Cardiac fibroblast (primary cell): ENCODE results near the gene OBSCN.

ENCODE experiments used
- DNase-seq, 2 donors: peaks; one replicate each; pipeline versions ENCODE4 v3.0.0 to v3.0.0-alpha.2; 2010; ENCODE audit warnings: low read depth in 2 of 2
- H3K4me3 ChIP-seq, 2 donors: replicated peaks in 1 of 2; 1 replicate in 1 of 2; 2 replicates in 1 of 2; pipeline ENCODE4 v1.5.1; 2011; ENCODE audit warnings: low read depth in 2 of 2, low read length in 2 of 2, mild to moderate bottlenecking in 2 of 2, moderate library complexity in 1 of 2
- TF ChIP-seq, protein P1 (sequence below): IDR thresholded peaks from one replicate; pipeline ENCODE4 v1.5.1; 2011; ENCODE audit warnings: low read depth, mild to moderate bottlenecking, low read length, inconsistent platforms

Gene OBSCN

DNA sequence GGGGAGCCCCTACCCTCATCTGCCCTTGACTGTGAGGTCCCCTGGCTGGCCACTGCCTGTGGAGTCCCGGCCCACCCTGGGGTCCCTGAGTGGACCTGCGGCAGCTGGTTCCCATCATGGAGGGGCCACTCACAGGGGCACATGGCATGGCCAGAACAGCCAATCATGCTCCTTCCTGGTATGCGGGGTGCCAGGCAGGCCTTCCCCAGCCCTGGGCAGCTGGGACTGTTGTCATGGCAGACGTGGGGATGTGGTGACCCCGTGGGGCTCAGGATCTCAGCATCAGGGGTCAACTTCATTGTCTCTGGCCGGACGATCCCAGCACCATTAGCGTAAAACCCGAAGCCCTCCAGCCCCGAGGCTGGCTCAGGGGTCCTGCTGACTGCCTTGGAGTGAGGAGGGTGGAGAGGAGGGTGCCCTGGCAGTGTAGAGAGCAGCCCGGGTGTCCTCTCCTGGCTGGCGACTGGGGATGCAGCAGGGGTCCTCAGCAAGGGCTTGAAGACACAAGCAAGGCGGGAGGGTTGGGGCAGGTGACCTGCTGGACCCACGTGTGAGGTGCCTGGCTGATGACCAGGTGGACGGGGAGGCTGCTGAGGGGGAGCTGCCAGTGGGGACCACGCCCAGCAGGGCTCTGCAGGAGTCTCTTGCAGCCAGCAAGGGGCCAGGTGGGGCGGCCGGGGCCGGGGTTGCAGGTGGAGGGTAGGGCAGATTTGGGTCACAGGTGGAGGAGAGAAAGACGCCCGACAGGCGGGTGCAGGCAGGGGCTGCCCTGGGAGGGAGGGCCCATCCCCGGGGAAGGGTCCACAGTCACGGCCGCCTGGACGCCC lies 153.7 kb downstream of the OBSCN start:
- TF ChIP-seq, protein P1, sequence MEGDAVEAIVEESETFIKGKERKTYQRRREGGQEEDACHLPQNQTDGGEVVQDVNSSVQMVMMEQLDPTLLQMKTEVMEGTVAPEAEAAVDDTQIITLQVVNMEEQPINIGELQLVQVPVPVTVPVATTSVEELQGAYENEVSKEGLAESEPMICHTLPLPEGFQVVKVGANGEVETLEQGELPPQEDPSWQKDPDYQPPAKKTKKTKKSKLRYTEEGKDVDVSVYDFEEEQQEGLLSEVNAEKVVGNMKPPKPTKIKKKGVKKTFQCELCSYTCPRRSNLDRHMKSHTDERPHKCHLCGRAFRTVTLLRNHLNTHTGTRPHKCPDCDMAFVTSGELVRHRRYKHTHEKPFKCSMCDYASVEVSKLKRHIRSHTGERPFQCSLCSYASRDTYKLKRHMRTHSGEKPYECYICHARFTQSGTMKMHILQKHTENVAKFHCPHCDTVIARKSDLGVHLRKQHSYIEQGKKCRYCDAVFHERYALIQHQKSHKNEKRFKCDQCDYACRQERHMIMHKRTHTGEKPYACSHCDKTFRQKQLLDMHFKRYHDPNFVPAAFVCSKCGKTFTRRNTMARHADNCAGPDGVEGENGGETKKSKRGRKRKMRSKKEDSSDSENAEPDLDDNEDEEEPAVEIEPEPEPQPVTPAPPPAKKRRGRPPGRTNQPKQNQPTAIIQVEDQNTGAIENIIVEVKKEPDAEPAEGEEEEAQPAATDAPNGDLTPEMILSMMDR: no peak
- H3K4me3 ChIP-seq: no peak overlapping the region
- DNase-seq: no peak

DNA sequence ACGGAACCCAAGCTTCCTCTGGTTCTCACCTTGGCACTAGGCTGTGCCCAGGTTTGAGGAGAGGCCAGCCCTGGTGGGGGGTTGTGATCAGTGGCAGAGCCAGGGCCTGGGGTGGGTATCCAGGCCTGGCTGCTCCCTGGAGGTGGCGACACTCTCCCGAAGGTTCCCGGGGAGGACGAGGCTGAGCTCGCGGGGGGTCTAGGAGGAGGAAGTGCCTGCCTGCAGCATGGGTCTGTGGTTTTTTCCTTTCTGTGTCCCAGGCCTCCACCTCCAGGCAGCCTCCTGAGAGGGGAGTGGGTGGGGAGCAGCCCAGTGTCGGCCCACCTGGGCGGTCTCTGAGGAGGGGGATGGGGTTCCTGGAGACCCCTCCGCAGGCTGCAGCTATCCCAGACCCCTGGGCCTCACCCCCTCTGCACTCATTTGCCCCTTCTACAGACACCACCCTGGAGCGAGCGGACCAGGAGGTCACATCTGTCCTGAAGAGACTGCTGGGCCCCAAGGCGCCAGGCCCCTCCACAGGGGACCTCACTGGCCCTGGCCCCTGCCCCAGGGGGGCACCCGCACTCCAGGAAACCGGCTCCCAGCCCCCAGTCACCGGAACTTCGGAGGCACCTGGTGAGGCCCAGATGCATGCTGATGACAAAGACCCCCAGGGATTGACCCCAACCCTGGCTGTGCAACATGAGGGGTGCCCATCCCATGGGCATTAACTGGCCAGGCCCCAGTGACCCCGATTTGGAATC lies 154.5 kb downstream of the OBSCN start:
- TF ChIP-seq, protein P1: no peak
- H3K4me3 ChIP-seq: no peak overlapping the region
- no peak for DNase-seq

DNA sequence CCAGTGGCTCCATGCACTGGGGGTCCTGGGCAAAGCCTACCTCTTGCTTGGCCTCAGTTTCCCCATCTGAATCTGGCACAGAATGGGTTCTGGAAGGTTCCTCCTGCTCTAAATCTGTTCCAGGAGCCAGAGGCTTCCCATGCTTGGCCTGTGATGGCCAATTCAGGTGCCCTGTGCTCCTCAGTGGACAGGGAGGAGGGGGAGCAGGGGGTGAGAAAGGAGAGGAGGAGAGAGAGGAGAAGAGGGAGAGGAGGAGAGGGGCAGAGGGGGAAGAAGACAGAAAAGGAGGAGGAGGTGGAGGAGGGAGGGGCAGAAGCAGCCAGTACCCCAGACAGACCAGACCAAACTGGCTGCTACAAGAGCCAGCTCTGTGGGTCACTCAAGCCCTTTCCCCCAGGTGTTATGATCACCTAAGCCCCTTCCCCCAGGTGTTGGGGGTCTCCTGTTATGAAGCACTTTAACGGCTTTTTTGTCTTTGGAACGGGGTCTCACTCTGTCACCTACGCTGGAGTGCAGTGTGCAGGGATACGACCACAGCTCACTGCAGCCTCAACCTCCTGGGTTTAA lies 155.1 kb downstream of the OBSCN start:
- no peak for DNase-seq
- H3K4me3 ChIP-seq: no peak overlapping the region
- TF ChIP-seq, protein P1: no peak

DNA sequence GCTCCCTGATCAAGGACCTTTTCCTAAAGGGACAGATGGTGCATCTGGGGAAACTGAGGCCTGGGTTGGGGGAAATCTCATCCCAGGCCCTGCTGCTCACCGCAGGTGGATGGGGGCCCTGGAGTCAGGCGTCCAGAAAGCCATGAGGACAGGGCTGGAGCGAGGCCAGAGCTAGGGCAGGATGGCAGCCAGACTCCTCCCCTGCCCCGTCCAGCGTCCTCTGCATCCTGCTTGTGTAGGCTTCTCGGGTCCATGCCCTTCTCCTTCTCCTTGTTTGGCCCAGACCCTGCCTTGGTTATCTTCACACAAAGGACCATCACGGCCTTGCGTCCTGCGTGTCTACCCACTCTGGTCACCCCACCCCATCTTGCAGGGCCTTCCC lies 155.8 kb downstream of the OBSCN start:
- TF ChIP-seq, protein P1: no peak
- H3K4me3 ChIP-seq: no peak overlapping the region
- no peak for DNase-seq

DNA sequence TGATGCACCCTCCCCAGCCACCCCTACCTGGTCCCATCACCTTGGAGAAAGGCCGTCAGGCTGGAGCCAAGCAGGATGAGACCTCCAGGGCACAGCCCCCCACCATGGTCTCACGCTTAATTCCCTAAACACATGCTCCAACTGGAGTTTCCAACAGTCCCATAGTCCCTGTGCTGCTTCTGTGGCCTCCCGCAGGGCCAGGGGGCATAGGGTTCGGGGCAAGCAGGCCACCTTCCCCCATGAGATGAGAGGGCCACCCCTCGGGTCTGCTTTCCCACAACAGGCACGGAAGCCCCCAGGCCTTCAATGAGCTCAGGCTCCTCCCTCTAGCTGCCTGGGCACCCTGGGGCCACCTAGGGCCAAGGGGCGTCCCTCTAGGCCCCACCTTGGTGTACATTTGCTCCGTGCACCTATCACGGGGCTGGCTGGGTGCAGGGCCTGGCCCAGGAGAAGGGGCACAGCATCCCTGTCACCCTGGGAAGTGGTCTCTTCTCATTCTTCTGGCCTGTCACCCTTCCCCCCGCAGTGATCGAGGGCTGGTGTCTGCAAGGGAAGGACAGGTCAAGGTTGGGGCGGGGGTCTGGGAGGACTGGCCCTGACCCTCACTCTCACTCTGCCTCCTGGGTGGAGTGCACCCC lies 156.3 kb downstream of the OBSCN start:
- TF ChIP-seq, protein P1: no peak
- H3K4me3 ChIP-seq: no peak overlapping the region
- DNase-seq: no peak

DNA sequence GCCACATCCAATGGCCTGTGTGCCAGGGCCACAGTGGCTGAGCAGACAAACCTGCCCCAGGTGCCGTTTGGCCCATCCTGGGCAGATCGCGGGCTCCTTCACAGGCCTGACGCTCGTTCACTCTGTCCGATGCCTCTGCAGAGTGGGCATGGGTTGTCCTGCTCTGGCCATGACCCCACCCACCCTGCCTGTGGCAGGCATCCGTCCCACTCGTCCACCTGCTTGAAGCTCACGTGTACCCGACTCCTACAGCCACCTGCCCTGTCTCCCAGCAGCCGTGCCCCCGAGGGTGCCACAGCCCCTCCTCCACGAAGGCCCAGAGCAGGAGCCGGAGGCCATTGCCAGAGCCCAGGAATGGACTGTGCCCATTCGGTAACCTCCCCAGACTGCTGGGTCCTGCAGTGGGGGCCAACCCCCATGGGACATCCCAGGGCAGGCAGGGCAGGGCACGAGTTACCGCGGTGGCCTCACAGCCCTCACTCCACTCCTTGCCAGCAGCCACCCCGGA lies 156.9 kb downstream of the OBSCN start:
- H3K4me3 ChIP-seq: no peak overlapping the region
- DNase-seq: no peak
- TF ChIP-seq, protein P1: no peak
